Stimulated activated CD4-positive, alpha-beta T cell treated with anti-CD3 and anti-CD28 coated beads, Interleukin-15, amount 100 ng/mL, for 48 hours (primary cell): Measurements from ENCODE around the gene ZDHHC19.
"Not testable (repeated sequence)": the region's sequence is repeated elsewhere in the genome, so short reads cannot be mapped to it uniquely, and the experiment has no call there.

Source experiments
- DNase-seq, 2 donors: peaks; one replicate each; pipeline ENCODE4 v3.0.0-alpha.2; 2020; ENCODE audit warnings: low read depth in 2 of 2

The ZDHHC19 gene

DNA sequence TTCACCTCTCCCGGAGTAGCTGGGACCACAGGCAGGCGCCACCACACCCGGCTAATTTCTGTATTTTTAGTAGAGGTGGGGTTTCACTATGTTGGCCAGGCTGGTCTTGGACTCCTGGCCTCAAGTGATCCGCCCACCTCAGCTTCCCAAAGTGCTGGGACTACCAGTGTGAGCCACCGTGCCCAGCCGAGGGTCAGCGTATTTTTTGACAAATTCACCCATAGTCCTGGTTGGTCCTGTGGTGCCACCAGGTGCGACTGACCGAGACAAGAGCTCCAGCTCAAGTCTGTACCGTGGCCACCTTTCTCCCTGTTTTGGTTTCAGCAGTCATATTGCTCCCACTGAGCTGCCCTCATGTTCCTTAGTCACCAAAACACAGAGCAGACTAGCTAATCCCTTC is 13.9 kb upstream of the ZDHHC19 start:
- DNase-seq, result no peak

DNA sequence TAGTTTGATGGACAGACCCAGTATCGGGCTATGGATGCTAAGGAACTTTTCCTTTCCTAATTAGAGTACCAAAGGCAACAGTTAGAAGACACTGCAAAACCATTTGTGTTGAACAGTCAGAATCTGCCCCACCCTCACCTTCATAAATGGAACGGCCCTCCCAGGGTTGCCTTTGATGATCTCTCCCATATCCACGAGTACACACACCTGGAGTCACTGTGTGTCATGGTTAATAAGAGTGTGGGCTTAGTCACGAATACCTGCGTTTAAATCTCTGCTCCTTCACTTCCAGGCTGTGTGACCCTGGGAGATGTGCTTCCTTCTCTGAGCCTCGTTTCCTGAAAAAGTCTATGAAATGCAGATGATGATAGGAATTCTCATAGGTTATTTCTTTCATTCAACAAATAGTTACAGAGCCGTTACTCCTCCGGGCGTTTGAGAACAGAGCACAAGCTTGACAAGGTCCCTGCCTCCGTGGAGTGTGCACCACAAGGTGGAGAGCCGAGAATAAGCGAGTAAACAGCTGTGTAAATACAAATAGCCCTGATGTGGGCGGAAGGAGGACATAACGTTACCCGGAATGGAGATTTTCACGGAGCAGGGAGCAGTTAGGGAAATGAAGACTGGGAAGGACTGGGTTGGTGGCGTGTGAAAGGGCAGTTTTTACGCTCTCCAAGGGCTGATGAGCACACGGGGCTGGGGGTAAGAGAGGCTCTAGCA is 11.8 kb upstream of the ZDHHC19 start:
- no peak for DNase-seq

DNA sequence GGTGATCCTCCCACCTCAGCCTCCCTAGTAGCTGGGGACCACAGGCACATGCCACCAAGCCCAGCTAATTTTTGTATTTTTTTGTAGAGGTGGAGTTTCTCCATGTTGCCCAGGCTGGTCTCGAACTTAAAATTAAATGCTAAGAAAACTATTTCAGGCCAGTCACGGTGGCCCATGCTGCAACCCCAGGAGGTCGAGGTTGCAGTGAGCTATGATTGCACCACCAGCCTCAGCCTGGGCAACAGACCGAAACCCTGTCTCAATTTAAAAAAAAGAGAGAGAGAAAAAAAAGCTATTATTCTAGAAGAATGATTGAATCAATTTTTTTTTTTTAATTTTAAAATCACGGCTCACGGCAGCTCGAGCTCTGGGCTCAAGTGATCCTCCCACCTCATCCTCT is 9.8 kb upstream of the ZDHHC19 start:
- DNase-seq, result no peak

DNA sequence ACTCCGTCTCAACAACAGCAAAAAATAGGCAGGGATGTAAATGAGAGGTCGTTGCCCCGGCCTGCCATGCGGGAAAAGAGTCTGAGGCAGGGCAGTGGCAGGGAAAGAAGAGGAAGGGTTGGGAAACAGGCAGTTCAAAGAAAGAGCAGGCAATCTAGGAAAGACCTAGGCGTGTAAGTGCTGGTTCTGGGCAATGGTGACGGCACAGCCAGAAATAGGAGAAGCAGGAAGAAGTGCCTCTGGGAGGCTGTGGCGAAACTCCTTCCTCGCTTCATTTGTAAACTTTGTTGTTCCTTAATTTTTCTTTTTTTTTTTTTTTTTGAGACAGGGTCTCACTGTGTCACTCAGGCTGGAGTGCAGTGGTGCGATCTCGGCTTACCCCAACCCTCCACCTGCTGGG is 9.4 kb upstream of the ZDHHC19 start:
- DNase-seq, result no peak

DNA sequence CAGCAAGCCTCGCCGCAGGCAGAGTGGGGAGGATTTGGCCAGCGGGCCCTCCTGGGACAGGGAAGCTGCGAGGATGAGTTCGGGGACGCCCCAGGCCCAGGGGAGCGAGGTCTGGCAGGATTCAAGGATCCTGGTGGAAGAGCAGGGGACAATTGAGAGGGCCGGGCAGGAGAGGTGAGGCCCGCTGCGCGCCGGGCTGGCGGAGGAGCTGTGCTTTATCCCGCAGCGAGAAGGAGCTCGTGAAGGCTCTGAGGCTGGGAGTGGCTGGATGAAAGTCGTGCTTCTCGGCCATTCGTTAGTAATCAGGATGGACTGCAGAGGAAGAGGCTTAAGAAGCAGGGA is 8.7 kb upstream of the ZDHHC19 start:
- DNase-seq, result no peak

DNA sequence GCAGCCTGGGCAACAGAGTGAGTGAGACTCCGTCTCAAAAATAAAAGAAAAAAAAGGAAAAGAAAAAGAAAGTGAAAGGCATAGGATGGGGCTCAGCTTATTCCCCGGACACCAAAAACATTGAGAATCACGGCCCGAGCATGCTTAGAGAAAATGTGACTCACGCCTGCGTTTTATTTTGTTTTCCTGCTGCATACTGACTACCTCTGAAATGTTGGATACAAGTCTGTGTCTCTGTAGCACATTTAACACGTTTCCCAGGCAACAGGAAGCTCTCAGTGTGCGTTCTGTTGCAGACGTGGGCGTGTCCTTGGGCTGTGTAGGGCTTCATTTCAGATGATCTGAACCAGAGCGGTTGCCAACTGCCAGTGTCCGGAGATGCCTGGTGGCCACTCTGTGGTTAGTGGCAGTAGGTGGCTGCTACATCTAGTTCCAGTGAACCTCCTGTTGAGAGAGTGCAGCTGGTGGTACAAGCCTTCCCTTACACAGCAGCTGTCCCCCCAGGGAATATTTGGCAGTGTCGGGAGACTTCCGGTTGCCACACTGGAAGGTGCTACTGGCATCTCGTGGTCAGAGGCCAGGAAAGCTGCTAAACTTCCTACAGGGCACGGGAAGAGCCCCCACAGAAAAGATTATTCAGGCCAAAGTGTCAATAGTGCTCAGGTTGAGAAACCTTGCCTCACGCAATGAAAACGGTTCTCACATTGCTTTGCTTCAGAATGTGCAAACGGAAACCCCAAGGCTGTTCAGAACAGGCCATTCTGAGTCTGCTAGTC is 8.2 kb upstream of the ZDHHC19 start:
- peak; percentile 46 to 62 for DNase-seq

DNA sequence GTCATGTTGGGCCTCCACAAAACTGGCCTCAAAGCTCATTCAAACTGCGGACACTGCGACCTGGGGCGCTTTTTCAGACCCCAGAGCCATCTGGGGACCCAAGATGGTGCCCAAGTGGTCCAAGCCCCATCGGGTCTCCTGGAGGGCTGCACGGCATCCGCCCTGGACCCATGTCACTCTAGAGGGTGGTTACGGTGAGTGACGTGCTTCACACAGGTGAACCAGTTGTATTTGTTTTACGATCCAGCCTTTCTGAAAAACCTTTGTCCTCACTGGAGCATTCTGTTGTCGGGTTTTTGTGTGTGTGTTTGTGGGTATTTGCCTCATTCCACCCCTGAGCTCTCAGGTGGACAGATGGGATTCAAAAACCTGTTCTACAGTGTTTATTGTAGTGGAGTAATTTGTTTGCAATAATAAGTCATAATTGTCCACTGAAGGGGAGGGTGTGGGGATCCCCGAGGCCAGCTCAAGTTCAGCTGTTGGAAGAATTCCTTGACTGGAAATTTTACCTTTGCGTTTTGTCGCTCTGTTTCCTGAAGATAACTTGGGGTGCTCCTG is 7.0 kb upstream of the ZDHHC19 start:
- DNase-seq, result no peak

DNA sequence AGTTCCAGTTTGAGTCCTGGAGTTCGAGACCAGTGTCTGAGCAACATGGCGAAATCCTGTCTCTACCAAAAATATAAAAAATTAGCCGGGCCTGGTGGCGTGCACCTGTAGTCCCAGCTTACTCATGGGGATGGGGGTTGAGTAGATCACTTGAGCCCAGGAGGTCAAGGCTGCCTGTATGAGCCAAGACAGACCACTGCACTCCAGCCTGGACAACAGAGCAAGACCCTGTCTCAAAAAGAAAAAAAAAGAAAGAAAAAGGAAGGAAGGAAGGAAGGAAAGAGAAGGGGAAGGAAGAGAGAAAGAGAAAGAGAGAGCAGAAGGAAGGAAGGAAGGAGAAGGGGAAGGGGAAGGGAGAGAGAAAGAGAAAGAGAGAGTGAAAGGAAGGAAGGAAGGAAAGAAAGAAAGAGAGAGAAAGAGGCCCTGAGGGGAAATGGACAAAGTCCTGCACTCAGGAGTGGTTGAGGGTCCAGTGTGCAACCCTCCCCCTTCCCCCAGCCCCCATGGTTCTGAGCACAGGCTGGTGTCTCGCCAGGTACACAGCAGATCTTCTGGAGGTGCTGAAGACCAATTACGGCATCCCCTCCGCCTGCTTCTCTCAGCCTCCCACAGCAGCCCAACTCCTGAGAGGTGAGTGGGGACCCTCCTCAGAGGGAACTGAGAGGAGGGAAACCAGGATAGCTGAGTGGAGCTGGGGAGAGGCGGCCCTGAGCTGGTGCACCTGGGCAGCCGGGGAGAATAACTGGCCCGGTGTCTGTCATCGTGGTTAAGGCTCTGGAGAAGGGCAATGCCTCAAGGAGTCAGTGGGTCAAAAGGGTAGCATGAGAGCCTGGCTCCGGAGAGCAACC is 6.3 kb upstream of the ZDHHC19 start:
- no peak for DNase-seq

DNA sequence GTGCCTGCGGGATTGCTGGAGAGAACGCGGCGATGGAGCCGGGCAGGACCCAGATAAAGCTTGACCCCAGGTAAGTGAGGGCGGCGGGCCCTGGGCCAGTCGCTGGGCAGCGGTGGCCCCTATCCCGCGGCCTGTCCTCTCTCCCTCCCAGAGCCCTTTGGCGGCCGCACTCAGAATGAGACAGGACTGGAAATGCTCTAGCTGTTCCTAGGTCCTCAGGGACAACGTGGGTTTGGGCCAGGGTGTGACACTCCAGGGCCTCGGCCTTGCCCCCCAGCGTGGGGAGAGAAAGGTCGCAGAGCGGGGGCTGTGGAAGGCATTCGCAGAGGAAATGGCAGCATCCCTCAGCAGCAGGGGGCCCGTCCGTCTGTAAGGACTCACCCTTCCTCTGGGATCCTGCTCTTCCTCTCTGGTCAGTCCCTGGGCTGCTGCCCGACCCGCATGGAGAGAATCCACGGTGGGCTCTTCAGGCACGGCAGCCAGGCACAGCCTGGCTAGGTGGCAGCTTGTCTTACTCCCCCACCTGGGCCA is 5.5 kb upstream of the ZDHHC19 start:
- no peak for DNase-seq

DNA sequence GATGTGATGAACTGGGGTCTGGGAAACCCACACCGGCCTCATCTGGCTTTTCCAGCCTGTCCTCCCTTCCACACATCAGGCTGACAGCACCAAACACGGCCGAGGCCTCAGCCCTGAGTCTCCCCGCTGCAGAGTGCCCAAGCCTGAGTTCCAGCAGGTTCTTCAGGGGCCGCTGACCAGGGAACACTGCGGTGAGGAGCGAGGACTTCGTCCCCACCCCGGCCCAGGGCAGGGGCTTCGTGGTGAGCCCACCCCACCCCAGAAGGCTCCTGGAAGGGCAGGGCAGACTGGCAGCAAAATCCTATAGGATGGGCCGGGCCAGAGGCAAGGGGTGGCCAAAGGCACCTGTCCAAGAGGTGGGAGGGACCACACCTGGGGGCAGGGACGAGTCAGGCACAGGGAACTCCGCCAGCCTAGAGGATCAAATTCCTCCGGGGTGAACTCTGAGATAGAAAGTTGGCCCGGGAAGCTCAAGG is 4.9 kb upstream of the ZDHHC19 start, which contains the start of gene SLC51A:
Gene SLC51A, plus strand, starts transcription at position 446 of the 476 bp plus-strand sequence. CDS start 179 bp downstream, outside the sequence.
- no peak for DNase-seq

DNA sequence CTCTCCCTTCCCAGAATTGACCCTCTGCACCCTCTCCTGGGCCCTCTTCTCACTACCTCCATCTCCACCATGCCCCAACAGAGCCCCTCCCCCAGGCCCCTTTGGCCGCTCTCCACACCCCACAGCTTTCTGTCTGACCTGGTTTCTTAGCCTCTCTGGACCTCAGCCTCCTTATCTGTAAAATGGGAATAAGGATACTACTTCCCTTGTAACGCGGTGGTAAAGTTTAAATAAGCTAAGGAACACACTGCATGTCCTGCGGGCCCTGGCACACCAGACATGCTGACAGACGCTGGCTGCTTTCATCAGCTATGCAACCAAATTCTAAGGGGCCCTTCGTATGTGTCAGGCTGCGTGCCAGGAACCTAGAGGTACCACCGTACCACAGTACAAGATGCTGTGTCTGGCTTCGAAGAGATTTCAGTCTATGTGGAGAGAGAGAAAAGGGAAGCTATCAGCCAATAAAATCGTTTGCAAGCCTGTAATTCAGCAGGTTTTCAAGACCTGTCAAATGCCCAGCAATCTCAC is 4.4 kb upstream of the ZDHHC19 start:
- DNase-seq, result no peak

DNA sequence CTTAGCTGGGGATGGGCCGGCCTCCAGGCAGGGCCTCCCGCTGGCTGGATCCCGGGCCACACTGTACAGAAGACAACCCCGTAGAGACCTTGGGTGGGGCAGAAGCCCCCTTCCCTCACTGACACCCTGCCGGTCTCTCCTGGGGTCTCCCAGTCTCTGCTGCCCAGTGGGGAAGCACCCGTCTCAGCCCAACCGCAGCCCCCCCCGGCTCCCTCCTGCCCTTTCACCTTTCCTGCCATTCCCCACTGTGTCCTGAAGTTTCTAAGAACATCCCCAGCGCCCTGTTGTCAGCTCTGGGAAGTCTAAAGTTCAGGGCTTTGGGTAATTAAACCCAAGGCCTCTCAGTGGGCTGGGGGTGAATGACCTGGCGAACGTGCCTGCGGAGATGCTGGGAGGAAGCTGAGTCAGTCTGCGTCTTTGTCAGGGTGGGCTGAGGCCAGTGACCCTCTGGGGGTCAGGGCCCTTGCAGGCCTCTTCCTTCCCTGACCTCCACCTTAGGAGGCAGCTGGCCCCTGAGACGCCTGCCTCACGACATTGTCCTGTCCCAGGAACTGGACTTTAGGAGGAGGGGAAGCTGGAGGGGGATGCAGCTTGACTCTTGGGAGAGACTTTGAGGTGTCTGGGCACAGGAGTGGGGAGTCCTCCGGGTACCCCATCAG is 3.7 kb upstream of the ZDHHC19 start:
- no peak for DNase-seq

DNA sequence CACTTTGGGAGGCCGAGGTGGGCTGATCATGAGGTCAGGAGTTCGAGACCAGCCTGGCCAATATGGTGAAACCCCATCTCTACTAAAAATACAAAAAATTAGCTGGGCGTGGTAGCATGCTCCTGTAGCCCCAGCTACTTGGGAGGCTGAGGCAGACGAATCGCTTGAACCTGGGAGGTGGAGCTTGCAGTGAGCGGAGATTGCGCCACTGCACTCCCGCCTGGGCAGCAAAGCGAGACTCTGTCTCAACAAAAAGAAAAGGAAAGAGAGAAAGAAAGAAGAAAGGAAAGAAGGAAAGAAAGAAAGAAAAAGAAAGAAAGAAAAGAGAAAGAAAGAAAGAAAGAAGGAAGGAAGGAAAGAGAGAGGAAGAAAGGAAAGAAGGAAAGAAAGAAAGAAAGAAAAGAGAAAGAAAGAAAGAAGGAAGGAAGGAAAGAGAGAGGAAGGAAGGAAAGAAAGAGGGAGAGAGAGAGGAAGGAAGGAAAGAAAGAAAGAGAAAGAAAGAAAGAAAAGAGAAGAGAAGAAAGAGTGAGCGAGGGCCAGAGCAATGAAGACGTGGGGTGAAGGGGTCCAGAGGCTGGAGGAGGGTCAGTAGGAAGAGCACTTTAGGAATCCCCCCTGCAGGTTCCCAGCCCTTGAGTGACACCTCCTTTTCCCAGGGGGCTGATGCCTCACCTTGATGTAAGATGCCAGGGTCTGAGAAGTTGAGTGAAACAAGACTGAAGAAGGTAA is 1.1 kb downstream of the ZDHHC19 start:
- not testable (repeated sequence) for DNase-seq

DNA sequence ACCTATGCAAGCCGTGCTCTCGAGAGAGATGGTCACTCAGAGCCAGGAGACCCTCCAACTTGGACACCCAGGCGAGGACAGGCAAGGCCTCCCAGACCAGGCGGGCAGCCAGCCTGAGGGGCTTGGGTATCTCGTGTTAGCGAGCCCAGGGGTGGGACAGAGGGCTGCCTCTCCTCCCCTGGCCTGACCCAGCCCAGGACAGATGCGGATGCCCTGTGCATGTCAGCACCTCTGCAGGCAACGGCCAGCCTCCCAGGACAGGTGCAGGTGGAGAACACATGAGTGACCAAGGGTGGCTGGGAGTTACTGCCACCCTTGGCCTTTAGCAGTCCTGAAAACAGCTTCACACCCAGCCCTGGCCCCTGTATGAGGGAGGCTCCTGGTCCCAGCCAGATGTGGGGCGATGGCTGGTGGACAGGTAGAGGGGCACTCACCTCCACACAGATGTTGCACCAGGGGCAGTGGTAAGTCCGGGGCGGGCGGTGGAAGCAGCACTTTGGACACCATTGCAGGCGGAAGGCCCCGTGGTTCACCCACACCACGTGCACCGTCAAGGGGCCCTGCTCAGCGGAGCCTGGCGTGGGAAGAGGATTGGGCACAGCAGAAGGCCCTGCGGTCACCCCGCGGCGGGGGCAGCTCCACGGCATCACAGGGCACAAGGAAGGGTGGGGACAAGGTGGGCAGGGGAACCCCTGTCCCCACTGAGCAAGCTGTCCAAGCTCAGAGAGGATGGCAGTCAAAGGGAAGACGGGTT is 2.1 kb downstream of the ZDHHC19 start:
- DNase-seq, result no peak

DNA sequence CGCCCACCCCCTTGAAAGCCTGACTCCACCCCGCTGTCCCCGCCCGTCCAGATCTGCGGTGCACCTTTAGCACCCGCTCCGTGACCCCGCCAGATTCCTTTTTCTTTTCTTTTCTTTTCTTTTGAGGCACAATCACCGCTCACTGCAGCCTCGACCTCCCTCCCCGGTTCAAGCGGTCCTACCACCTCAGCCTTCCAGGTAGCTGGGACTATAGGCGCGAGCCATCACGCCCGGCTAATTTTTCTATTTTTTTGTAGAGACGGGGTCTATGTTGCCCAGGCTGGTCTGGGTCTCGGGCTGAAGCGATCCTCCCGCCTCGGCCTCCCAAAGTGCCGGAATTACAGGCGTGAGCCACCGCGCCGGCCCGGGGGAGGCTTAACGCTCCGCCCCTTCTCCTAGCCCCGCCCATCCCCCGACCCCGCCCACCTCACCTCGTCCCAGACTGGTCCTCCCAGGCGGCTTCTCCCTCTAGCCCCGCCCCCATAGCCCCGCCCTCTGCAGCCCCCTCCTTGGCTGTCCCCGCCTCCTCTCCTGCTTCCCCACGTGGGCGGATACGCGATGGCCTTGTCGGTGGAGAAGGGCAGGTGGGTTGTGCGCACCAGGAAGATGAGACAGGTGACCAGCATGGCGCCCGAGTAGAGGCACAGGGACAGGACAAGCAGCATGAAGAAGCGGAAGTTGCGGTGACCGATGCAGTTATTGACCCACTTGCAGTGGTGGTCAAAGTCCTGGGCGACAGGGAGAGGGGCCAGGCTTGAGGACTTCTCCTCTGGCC is 3.2 kb downstream of the ZDHHC19 start:
- DNase-seq, result peak; percentile 62 to 63

DNA sequence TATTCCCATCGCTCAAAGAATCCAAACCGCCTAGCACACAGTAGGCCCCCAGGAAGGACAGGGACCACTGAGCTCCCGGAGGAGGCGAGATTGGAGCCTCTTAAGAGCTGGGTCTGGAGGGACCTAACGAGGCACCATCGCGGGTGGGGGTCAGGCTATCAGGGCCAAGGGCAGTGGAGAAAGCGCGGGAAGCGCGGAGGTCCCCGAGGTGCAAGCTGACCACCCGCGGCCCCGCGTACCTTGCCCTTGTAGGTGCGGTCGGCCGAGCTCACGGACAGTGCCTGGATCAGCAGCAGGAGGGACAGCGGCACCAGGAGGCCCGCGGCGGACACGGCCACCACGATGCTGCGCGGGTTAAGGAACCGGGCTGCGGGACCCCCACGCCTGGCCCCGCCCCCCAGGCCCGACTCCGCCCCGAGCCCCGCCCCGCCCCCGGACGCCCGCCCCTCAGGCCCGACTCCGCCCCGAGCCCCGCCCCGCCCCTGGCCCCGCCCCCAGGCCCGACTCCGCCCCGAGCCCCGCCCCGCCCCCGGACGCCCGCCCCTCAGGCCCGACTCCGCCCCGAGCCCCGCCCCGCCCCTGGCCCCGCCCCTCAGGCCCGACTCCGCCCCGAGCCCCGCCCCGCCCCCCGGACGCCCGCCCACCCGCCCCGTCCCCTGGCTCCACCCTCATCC is 3.9 kb downstream of the ZDHHC19 start:
- DNase-seq, result no peak

DNA sequence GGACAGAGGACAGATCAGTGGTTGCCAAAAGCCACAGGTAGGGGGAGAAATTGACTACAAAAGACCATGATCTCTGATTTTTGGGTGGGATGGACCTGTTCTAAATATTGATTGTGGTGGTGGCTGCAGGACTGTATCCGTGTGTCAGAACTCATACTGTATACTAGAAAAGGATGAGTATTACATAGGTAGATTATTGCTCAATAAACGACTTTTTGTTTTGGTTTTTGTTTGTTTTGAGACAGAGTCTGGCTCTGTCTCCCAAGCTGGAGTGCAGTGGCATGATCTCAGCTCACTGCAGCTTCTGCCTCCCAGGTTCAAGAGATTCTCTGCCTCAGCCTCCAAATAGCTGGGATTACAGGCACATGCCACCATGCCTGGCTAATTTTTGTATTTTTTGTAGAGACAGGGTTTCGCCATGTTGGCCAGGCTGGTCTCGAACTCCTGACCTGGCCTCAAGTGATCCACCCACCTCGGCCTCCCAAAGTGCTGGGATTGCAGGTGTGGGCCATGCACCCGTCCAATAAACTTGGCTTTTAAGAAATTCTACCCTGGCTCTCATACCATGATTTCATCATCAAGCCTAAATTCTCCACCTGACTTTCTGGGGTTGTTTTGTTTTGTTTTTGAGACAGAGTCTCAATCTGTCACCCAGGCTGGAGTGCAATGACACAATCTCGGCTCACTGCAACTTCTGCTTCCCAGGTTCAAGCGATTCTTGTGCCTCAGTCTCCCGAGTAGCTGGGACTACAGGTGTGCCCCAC is 5.6 kb downstream of the ZDHHC19 start:
- not testable (repeated sequence) for DNase-seq
